ENCODE measurements around the gene PEX11A. TPM values are rescaled to one million over a fixed set of nuclear protein-coding genes. Genes with fewer than 3 reads are reported as not detected.
A peak's percentile ranks its signal among the peaks of the same experiment; 100 is the strongest.

PEX11A gene
- total RNA-seq, result 2.4 and 2.8 TPM in 2 replicates
- 2.9 TPM for total RNA-seq (2013)
- 0.33 and 0.78 TPM in 2 replicates for polyA plus RNA-seq
- 0.77 and 1.4 TPM in 2 replicates for polyA minus RNA-seq

- peak; percentile 95 for ATAC-seq (ENCODE audit: low read depth)
- CTCF ChIA-PET, result interaction anchor here (1.3 kb wide), 1 partner anchor 50 kb away, joined by 4 read pairs; no protein-coding TSS in a partner anchor
- TF ChIP-seq EZH2 (IDR thresholded peaks at IDR 0.05; ENCODE audit: borderline replicate concordance, insufficient read depth, low read depth, low read length, poor library complexity, severe bottlenecking) (no peak), CTCF (IDR thresholded peaks at IDR 0.05) (no peak)
Observed at GRCh38 chr15:89690276-89691218, at the start of gene PEX11A, which contains the start of gene WDR93. PEX11A (minus strand) TSS chr15:89690754; CDS start chr15:89690632, 122 bp downstream. WDR93 (plus strand) TSS chr15:89690811; CDS start chr15:89701747, 10,936 bp downstream.

More at GRCh38 chr15:89690276-89691218, at the start of gene PEX11A, which contains the start of gene WDR93:
- peak within 1 kb of the TSS; percentile 92 for H3K4me3 Mint-ChIP-seq
- H3K36me3 ChIP-seq (replicated peaks in 1 of 2; ENCODE audit: control extremely low read depth in 1 of 2, control insufficient read depth in 1 of 2, extremely low read depth in 1 of 2, insufficient read depth in 2 of 2, low read length in 1 of 2), result no peaks in the 10 kb centered on the region
- peak within 1 kb of the TSS; percentile 76 for H3K27ac Mint-ChIP-seq
- WGBS (ENCODE audit: insufficient coverage), result 1% methylated on average over 55 of the region's 60 CpGs
- peak within 1 kb of the TSS; percentile 69 to 92 (median 86) for H3K4me3 ChIP-seq (ENCODE audit: control extremely low read depth in 1 of 5, extremely low read depth in 1 of 5, insufficient read depth in 1 of 5, low read depth in 2 of 5, low read length in 4 of 5)
- H3K27me3 ChIP-seq (replicated peaks in 1 of 4; ENCODE audit: control extremely low read depth in 1 of 4, control insufficient read depth in 3 of 4, insufficient read depth in 4 of 4, low read length in 3 of 4), result no peaks in the 10 kb centered on the region
- H4K20me1 ChIP-seq (ENCODE audit: control insufficient read depth, insufficient read depth, low read length, poor library complexity, severe bottlenecking), result no peaks in the 10 kb centered on the region
- POLR2A ChIA-PET, result no interaction called here
- peak within 1 kb of the TSS; percentile 97 for H2AFZ ChIP-seq (ENCODE audit: insufficient read depth, low read depth, low read length, poor library complexity, severe bottlenecking)
- H3K4me2 ChIP-seq (replicated peaks; ENCODE audit: low read depth, low read length, poor library complexity, severe bottlenecking), result peak within 1 kb of the TSS; percentile 92
- peaks cover 13% of the 10 kb centered on the region for H3K4me1 Mint-ChIP-seq
- peak; percentile 86 for DNase-seq
- peak within 1 kb of the TSS; percentile 79 for H3K9ac ChIP-seq (ENCODE audit: low read length)
- H3K27ac ChIP-seq (ENCODE audit: low read length in 2 of 2), result peak within 1 kb of the TSS in 1 of 2 donors; percentile 1
- no peaks in the 10 kb centered on the region for H3K9me3 Mint-ChIP-seq (ENCODE audit: insufficient read depth)
- H3K9me3 ChIP-seq (ENCODE audit: control extremely low read depth in 1 of 3, control insufficient read depth in 2 of 3, insufficient read depth in 1 of 3, low read length in 2 of 3), result peaks cover 0 to 3% (median 0%) of the 10 kb centered on the region in 3 donors
- H3K79me2 ChIP-seq (ENCODE audit: control insufficient read depth, insufficient read depth, low read length), result no peaks in the 10 kb centered on the region
- intact Hi-C loops (cut with micrococcal nuclease), result loop anchor here (10.0 kb wide), 1 partner anchor 1244 kb away; the partner anchor contains the start of genes HDDC3 and UNC45A
- H3K27me3 Mint-ChIP-seq, result no peaks in the 10 kb centered on the region
- H3K4me1 ChIP-seq (ENCODE audit: control insufficient read depth in 2 of 2, insufficient read depth in 2 of 2, low read length in 2 of 2), result peaks cover 4 to 12% of the 10 kb centered on the region in 2 donors
